Right cardiac atrium (tissue), 5 donors: ENCODE results near the gene MPV17. TPM values are rescaled to one million over a fixed set of nuclear protein-coding genes. Genes with fewer than 3 reads are reported as not detected.
"Not testable (repeated sequence)": the region's sequence is repeated elsewhere in the genome, so short reads cannot be mapped to it uniquely, and the experiment has no call there.

Source experiments
- ATAC-seq, 2 donors: fragments of 200-7000 bp; cut with Tn5 transposase; one replicate each; pipeline versions ENCODE4 v1.8.0 to v1.9.1; 2020; ENCODE audit warnings: moderate library complexity in 2 of 2, mild to moderate bottlenecking in 1 of 2
- DNase-seq, 3 donors: peaks; one replicate each; pipeline ENCODE4 v3.0.0-alpha.2; 2020
- H3K27ac ChIP-seq: one replicate; pipeline ENCODE4 v1.5.1; 2013; ENCODE audit warnings: mild to moderate bottlenecking, low read length, control low read depth, moderate library complexity
- H3K27me3 ChIP-seq: one replicate; pipeline ENCODE4 v1.6.1; 2013; ENCODE audit not compliant: control insufficient read depth, insufficient read depth
- H3K4me1 ChIP-seq: one replicate; pipeline ENCODE4 v1.6.1; 2013; ENCODE audit warnings: low read length; ENCODE audit not compliant: control insufficient read depth, insufficient read depth
- H3K4me3 ChIP-seq: one replicate; pipeline ENCODE4 v1.5.1; 2013; ENCODE audit warnings: low read length, control low read depth
- H3K9me3 ChIP-seq: one replicate; pipeline ENCODE4 v1.6.1; 2013; ENCODE audit warnings: low read length; ENCODE audit not compliant: control insufficient read depth
- WGBS: extraction: QIAGEN DNeasy Blood & Tissue Kit; methylation state at CpG from one replicate; pipeline ENCODE4 v1.1.7; 2013; 5-methylcytosine and 5-hydroxymethylcytosine counted together
- intact Hi-C, 4 donors: fragments of 100-400 bp; cut with DNase I; formaldehyde crosslinking; loops; one replicate each; pipeline versions ENCODE4 v1.11.0 to v1.14.0; 2022 to 2023
- polyA plus RNA-seq: library from polyadenylated mRNA; stranded (reverse); fragments of 200-250 nt; gene quantifications from one replicate; pipeline ENCODE4 v1.2.3, GENCODE V29; 2013
- total RNA-seq, 4 donors: library from RNA; stranded (reverse); fragmentation: NEBNext Ultra II Directional; extraction: Animal tissue kit (Norgen Biotek cat#: 25700); gene quantifications; one replicate each; pipeline ENCODE4 v1.2.1, GENCODE V29; 2021
- donor health status: healthy with polysubstance abuse.
- donor health status: DM: no; HTN: yes; CAD: no.
- donor health status: DM: no; HTN: no; CAD: no.
- donor health status: DM: no; HTN: yes; CAD: no; lungs with severe emphysema.
- donor health status: DM: yes; HTN: yes; CAD: no.

MPV17 gene
- total and polyA plus RNA-seq, 5 donors, result 40.3 to 98.2 (median 60.4) TPM

- Histone ChIP-seq H3K9me3 (no peaks in the 10 kb centered on the region), H3K27me3 (no peaks in the 10 kb centered on the region), H3K4me3 (no peak overlapping the region), H3K4me1 (peaks cover 2% of the 10 kb centered on the region), H3K27ac (no peak overlapping the region)
- WGBS, result 93% methylated on average over 7 of the region's 7 CpGs
- DNase-seq, result peak in 1 of 3 donors; percentile 1
- no peak for ATAC-seq
- intact Hi-C loops, result no loop called here
These were observed 31.7 kb upstream of the MPV17 start for GRCh38 chr2:27354597-27354927.

GRCh38 chr2:27353762-27354596 is 31.1 kb upstream of the MPV17 start:
- H3K4me3 ChIP-seq, result no peak overlapping the region
- intact Hi-C loops, result no loop called here
- DNase-seq (no peak), ATAC-seq (no peak)
- peaks cover 2% of the 10 kb centered on the region for H3K4me1 ChIP-seq
- no peaks in the 10 kb centered on the region for H3K27me3 ChIP-seq
- H3K9me3 ChIP-seq, result no peaks in the 10 kb centered on the region
- no peak overlapping the region for H3K27ac ChIP-seq
- WGBS, result 75% methylated on average over 7 of the region's 7 CpGs

GRCh38 chr2:27353386-27353761 is 30.5 kb upstream of the MPV17 start:
- H3K27ac ChIP-seq, DNase-seq, intact Hi-C loops, H3K4me1 ChIP-seq, H3K4me3 ChIP-seq, H3K9me3 ChIP-seq, ATAC-seq, H3K27me3 ChIP-seq: not testable (repeated sequence)
- WGBS, result 96% methylated on average over 5 of the region's 5 CpGs

GRCh38 chr2:27351802-27352598 is 29.1 kb upstream of the MPV17 start:
- DNase-seq (no peak), ATAC-seq (no peak)
- Histone ChIP-seq H3K27me3 (no peaks in the 10 kb centered on the region), H3K9me3 (no peaks in the 10 kb centered on the region), H3K4me3 (no peak overlapping the region), H3K27ac (no peak overlapping the region), H3K4me1 (peaks cover 2% of the 10 kb centered on the region)
- intact Hi-C loops, result no loop called here
- WGBS, result 81% methylated on average over 6 of the region's 6 CpGs

GRCh38 chr2:27350106-27350693 is 27.3 kb upstream of the MPV17 start:
- H3K27ac ChIP-seq, result no peak overlapping the region
- no peak overlapping the region for H3K4me3 ChIP-seq
- ATAC-seq (no peak), DNase-seq (no peak)
- H3K9me3 ChIP-seq, result no peaks in the 10 kb centered on the region
- 84% methylated on average over 7 of the region's 7 CpGs for WGBS
- intact Hi-C loops, result no loop called here
- no peaks in the 10 kb centered on the region for H3K4me1 ChIP-seq
- no peaks in the 10 kb centered on the region for H3K27me3 ChIP-seq

- ATAC-seq, result no peak
These were observed 24.7 kb upstream of the MPV17 start for GRCh38 chr2:27347641-27348040.

GRCh38 chr2:27336173-27336572 is 13.3 kb upstream of the MPV17 start:
- no peak for DNase-seq
- Histone ChIP-seq H3K27me3 (no peaks in the 10 kb centered on the region), H3K9me3 (no peaks in the 10 kb centered on the region), H3K27ac (no peak overlapping the region), H3K4me1 (no peaks in the 10 kb centered on the region), H3K4me3 (no peak overlapping the region)
- 95% methylated on average over 7 of the region's 7 CpGs for WGBS
- intact Hi-C loops, result no loop called here
- ATAC-seq, result no peak

More at GRCh38 chr2:27347641-27348040, 24.7 kb upstream of the MPV17 start:
- H3K9me3 ChIP-seq, result no peaks in the 10 kb centered on the region
- H3K27ac ChIP-seq, result no peak overlapping the region
- no peaks in the 10 kb centered on the region for H3K4me1 ChIP-seq
- intact Hi-C loops, result no loop called here
- 95% methylated on average over 2 of the region's 2 CpGs for WGBS
- H3K27me3 ChIP-seq, result no peaks in the 10 kb centered on the region
- no peak for DNase-seq
- no peak overlapping the region for H3K4me3 ChIP-seq

- ATAC-seq, result no peak
- no peak overlapping the region for H3K4me3 ChIP-seq
- WGBS, result 89% methylated on average over 3 of the region's 3 CpGs
These were observed 12.4 kb upstream of the MPV17 start for GRCh38 chr2:27335311-27335710.

GRCh38 chr2:27324720-27325119 is 1.8 kb upstream of the MPV17 start:
- Histone ChIP-seq H3K27me3 (no peaks in the 10 kb centered on the region), H3K9me3 (no peaks in the 10 kb centered on the region), H3K27ac (no peak overlapping the region), H3K4me1 (peaks cover 9% of the 10 kb centered on the region), H3K4me3 (no peak overlapping the region)
- no peak for DNase-seq
- intact Hi-C loops, result no loop called here
- no peak for ATAC-seq
- 90% methylated on average over 5 of the region's 5 CpGs for WGBS

More at GRCh38 chr2:27335311-27335710, 12.4 kb upstream of the MPV17 start:
- no peak for DNase-seq
- H3K9me3 ChIP-seq, result no peaks in the 10 kb centered on the region
- no peak overlapping the region for H3K27ac ChIP-seq
- no peaks in the 10 kb centered on the region for H3K4me1 ChIP-seq
- H3K27me3 ChIP-seq, result no peaks in the 10 kb centered on the region
- intact Hi-C loops, result no loop called here

- WGBS, result 25% methylated on average over 5 of the region's 5 CpGs
- H3K27me3 ChIP-seq, result no peaks in the 10 kb centered on the region
- H3K9me3 ChIP-seq, result no peaks in the 10 kb centered on the region
- H3K4me1 ChIP-seq, result peaks cover 9% of the 10 kb centered on the region
- H3K4me3 ChIP-seq, result peak overlapping the region; percentile 75
- H3K27ac ChIP-seq, result peak overlapping the region; percentile 93
- intact Hi-C loops, result no loop called here
- DNase-seq (no peak), ATAC-seq (no peak)
These were observed 844 bp upstream of the MPV17 start for GRCh38 chr2:27323596-27324285.
